GM18511 (cell line): ENCODE data around the gene RGS6.

Experiments used
- ATAC-seq: cut with Tn5 transposase; IDR thresholded peaks from one replicate; pipeline ENCODE4 v1.9.1; 2021; ENCODE audit warnings: mild to moderate bottlenecking, moderate library complexity; ENCODE audit not compliant: unreplicated experiment

Gene RGS6

GRCh38 chr14:72600551-72601330 lies 668.5 kb downstream of the RGS6 start:
- ATAC-seq = no peak

GRCh38 chr14:72603639-72604038 lies 671.4 kb downstream of the RGS6 start:
- ATAC-seq = no peak

- ATAC-seq = no peak
These were observed 671.9 kb downstream of the RGS6 start for GRCh38 chr14:72604133-72604532.

GRCh38 chr14:72605096-72605920 lies 673.1 kb downstream of the RGS6 start:
- ATAC-seq = no peak

- ATAC-seq = no peak
These were observed 673.6 kb downstream of the RGS6 start for GRCh38 chr14:72605921-72606220.

GRCh38 chr14:72606879-72607278 lies 674.6 kb downstream of the RGS6 start:
- ATAC-seq = no peak

- ATAC-seq = no peak
These were observed 675.3 kb downstream of the RGS6 start for GRCh38 chr14:72607386-72608130.

- no peak for ATAC-seq
These were observed 676.4 kb downstream of the RGS6 start for GRCh38 chr14:72608391-72609204.

- no peak for ATAC-seq
These were observed 677.1 kb downstream of the RGS6 start for GRCh38 chr14:72609205-72609916.

- ATAC-seq = no peak
These were observed 678.0 kb downstream of the RGS6 start for GRCh38 chr14:72610096-72610830.

GRCh38 chr14:72610831-72611200 lies 678.6 kb downstream of the RGS6 start:
- ATAC-seq = no peak

- ATAC-seq = no peak
These were observed 679.3 kb downstream of the RGS6 start for GRCh38 chr14:72611506-72611905.

- no peak for ATAC-seq
These were observed 679.8 kb downstream of the RGS6 start for GRCh38 chr14:72612041-72612440.

- no peak for ATAC-seq
These were observed 681.2 kb downstream of the RGS6 start for GRCh38 chr14:72613231-72613974.

- no peak for ATAC-seq
These were observed 681.7 kb downstream of the RGS6 start for GRCh38 chr14:72613975-72614319.

GRCh38 chr14:72614365-72614764 lies 682.1 kb downstream of the RGS6 start:
- no peak for ATAC-seq

GRCh38 chr14:72614891-72615415 lies 682.7 kb downstream of the RGS6 start:
- ATAC-seq = no peak

- ATAC-seq = no peak
These were observed 683.4 kb downstream of the RGS6 start for GRCh38 chr14:72615451-72616121.
